GM12891 (cell line): ENCODE measurements around the gene RGS17.

Experiments
- PAX5 ChIP-seq: IDR thresholded peaks from 2 replicates; pipeline ENCODE4 v1.6.1; 2011; ENCODE audit warnings: low read length, moderate library complexity, mild to moderate bottlenecking; ENCODE audit not compliant: insufficient read depth, severe bottlenecking
- POLR2A ChIP-seq: IDR thresholded peaks from 2 replicates; pipeline ENCODE4 v1.6.1; 2011; ENCODE audit warnings: low read depth, low read length, control low read depth
- POLR2AphosphoS5 ChIP-seq: IDR thresholded peaks from 2 replicates; pipeline ENCODE4 v1.6.1; 2011; ENCODE audit warnings: low read depth, low read length, control low read depth
- POU2F2 ChIP-seq: IDR thresholded peaks from 2 replicates; pipeline ENCODE4 v1.6.1; 2011; ENCODE audit warnings: low read depth, mild to moderate bottlenecking, control low read depth, low read length, moderate library complexity
- SPI1 ChIP-seq: IDR thresholded peaks from 2 replicates; pipeline ENCODE4 v1.6.1; 2011; ENCODE audit warnings: low read depth, low read length, control low read depth
- TAF1 ChIP-seq: IDR thresholded peaks from 2 replicates; pipeline ENCODE4 v1.6.1; 2011; ENCODE audit warnings: low read depth, low read length, control low read depth

GRCh38 chr6:153015094-153015640 is 115.9 kb downstream of the RGS17 start:
- TF ChIP-seq POLR2A, result no peak
- TF ChIP-seq POLR2AphosphoS5, result no peak
- no peak for TF ChIP-seq SPI1
- TF ChIP-seq TAF1, result no peak
- no peak for TF ChIP-seq POU2F2
- no peak for TF ChIP-seq PAX5
